Measurements from ENCODE around the gene WWTR1.

WWTR1 gene

DNA sequence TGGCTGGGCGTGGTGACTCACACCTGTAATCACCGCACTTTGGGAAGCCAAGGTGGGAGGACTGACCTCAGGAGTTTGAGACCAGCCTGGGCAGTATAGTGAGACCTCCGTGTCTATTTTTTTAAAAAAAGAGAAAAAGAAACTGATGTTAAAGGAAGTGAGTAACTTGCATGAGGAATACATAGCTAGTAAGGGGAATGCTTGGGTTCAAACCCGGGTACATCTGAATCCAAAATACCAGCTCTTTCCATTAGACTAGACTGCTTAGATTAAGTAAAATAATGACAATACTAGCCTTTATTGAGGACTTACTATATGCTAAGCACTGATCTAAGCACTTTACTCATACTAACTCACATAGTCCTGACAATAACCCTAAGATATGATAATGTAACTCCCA, 160.9 kb downstream of the WWTR1 start:
- ATAC-seq, result no peak
- DNase-seq, result no peak

GRCh38 chr3:149495581-149496125, 162.2 kb downstream of the WWTR1 start:
- ATAC-seq, result no peak
- DNase-seq, result no peak

- DNase-seq, result no peak
- ATAC-seq, result peak; percentile 63
Observed at GRCh38 chr3:149494759-149495580, 162.9 kb downstream of the WWTR1 start.

DNA sequence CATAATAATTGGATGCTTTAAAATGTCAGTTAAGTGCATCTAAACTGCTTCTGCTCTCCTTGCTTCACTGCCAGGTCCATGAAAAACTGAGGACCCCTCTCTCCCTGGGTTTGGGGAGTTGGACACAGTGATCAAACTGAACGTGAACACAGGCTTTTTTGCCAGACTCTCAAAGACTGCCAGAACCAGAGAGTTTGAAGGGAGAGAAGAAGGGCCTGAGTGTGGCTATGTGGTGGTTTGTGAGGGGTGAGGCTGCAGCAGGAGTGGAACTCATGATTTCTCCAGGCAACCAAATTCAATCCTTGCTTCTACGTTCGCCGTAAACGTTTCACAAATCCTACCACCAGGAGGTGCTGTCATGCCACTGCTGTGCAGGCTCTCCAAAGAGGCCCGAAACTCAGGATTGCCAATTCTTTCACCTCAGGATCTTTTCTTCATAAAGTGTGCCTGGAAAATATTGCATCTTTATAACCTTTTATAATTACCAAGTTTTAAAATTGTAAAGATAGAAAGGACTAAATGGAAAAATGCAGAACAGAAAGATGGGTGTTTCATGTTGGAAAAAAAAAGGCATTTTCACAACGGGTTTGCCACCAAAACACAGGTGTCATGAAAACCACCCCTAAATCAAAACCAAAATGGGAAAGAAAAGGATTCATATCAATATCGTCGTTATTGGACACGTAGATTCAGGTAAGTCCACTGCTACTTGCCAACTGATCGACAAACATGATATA, 163.6 kb downstream of the WWTR1 start:
- no peak for ATAC-seq
- peak; percentile 59 for DNase-seq

DNA sequence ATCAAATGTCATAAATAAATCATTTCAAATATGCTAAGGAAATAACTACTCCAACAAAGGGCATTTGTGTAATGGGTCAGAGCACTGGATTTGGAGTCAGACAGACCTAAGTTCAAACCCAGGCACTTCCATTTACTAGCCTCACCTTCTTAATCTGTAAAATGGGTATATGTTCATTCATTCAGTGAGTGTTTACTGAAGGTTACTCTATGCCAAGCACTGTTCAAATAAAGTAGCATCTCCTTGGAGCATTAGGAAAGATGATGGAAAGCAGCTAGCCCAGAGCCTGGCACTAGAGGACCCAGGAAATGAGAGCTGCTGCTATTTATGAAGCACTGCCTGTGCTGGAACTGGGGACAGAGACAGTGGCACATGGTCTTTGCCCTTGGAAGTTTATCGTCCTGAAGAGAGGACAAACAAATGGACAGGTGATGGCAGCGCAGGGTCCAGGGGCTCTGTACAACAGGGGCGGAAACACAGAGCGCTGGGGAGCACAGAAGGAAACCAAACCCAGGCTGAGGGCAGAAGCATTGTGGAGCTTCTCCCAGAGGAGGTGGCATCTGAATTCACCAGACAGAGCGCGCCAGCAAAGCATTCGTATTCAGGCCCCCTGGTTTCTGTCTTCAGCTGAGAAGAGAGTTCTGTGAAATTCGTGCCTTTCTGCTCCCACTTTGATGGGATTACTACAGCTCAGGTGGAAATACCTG, 164.4 kb downstream of the WWTR1 start:
- DNase-seq, result no peak
- ATAC-seq, result no peak

DNA sequence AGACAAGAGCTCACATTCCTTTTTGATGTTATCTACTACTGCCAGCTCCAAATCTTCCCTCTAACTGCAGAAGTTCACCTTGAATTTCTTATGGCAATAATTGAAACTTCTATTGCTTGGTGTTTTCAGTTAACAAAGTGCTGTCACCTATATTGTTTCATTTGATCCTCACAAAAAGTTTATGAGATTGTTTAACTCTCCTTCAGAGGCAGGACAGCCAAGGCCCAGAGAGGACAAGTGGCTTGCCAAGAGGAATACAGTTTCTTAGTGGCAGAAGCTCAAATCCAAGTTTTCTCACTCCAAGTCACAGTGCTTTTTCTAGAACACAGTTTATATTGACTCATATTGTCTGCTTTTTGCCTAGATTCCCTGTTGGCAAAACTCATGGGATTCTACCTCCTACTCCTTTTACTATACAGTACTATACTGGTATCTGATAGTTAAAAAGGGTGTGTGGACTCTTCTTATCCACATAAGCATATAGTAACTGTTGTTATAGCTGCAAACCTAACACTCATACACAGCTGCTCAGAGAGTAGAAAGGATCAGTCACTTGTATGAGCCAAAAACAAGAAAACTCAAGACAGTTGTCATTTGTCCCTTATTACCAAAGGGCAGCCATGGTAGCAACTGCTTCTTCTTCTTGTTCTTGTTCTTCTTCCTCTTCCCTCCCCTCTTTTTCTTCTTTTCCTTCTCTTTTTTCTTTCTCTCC, 167.4 kb downstream of the WWTR1 start:
- no peak for DNase-seq
- no peak for ATAC-seq

DNA sequence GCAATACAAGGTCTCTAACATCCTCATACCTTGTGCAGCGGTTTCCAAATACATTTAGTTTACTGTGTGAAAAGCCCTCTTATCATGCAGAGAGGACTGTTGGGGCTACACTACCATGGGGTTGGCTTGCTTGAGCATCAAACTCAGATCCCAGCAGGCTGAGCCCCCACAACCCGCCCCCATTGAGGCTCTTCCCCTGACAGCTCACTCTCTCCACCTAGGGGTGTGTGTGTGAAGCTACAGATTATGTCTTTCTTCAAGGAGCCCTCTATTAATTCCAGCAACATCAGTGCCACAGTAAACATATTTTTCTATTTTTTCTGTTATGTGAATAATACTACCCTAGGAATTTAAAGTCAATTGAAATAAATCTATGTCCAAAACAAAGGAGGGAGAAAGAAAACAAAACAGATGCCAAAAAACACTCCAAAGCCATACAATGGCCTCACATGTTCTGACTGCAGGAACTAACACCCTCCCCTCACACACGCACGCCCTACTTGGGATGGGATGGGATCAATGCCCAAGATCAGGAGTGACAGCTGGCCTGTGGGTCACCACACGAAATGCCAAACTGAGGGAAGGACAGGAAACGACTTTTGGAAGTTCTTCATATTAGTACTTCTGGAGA, 168.7 kb downstream of the WWTR1 start:
- ATAC-seq (peak; percentile 43), DNase-seq (no peak)

DNA sequence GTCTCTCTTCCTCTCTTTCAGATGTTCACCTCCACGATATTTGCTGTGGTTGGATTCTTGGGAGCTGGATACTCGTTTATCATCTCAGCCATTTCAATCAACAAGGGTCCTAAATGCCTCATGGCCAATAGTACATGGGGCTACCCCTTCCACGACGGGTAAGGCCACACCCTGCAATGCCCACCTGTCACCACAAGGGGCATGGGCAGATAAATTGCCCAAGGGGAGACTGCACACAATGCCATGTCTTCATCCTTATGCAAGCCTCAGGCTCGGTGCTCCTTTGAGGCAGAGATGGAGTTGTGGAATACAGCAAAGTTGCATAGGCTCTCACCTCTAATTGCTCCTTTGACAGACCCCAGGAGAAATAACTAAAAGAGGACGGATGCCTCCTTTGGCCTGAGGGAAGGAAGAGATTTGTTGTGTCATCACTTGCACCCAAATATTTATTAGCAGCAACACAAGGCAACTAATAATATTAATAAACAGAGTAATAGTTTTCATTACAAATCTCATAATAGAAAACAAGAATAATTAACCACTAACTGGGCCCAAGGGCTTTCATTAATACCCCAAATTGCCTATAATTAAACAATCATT, 170.1 kb downstream of the WWTR1 start:
- ATAC-seq (peak; percentile 40), DNase-seq (peak; percentile 54)

GRCh38 chr3:149486726-149487125, 171.1 kb downstream of the WWTR1 start:
- no peak for ATAC-seq
- no peak for DNase-seq

DNA sequence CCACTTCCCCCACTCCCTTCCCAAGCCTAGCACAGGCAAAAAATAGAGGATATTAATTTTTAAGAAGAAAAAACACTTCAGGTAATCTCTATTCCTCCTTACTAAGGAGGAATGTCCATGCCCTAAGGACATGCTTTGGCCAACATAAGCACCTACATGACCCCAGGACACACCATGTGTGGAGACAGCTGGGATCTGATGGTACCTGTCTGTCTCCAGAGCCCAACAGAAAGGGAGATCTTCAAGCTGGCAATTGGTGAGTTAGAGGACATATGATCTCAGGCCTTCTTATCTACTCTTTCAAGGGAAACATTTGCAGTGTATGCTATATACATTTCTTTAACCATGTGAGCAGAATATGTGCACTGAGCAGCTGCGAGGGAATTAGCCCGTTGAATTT, 176.3 kb downstream of the WWTR1 start:
- DNase-seq (no peak), ATAC-seq (no peak)

- ATAC-seq (no peak), DNase-seq (no peak)
Observed at GRCh38 chr3:149481056-149481455, 176.8 kb downstream of the WWTR1 start.

DNA sequence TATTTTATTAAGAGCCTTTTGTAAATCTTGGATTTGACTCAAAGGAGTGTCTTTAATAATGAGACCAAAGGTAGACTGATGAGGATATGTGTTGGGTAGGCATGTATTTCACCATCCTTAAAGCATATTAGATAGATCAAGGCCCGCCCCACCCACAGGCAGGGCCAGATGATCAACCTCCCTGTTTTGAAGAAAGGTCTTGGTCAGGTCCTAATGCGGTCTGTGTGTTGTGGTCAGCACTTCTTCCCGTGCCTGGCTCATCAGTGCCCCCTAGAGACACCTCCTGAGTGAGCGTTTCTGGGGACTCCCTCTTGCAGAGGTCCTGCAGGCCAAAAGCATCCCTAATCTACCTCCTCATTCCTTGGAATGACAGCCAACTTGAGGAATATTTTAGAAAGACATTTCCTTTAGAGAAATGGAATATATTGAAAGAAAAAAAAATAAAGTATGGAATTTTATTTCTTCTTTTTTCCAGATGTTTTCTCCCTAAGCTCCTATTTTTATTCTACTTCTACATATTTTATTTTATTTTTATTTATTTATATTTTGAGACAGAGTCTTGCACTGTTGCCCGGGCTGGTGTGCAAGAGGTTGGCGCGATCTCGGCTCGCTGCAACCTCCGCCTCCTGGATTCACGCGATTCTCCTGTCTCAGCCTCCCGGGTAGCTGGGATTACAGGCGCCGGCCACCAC, 177.4 kb downstream of the WWTR1 start:
- ATAC-seq, result peak; percentile 65
- peak; percentile 62 for DNase-seq

DNA sequence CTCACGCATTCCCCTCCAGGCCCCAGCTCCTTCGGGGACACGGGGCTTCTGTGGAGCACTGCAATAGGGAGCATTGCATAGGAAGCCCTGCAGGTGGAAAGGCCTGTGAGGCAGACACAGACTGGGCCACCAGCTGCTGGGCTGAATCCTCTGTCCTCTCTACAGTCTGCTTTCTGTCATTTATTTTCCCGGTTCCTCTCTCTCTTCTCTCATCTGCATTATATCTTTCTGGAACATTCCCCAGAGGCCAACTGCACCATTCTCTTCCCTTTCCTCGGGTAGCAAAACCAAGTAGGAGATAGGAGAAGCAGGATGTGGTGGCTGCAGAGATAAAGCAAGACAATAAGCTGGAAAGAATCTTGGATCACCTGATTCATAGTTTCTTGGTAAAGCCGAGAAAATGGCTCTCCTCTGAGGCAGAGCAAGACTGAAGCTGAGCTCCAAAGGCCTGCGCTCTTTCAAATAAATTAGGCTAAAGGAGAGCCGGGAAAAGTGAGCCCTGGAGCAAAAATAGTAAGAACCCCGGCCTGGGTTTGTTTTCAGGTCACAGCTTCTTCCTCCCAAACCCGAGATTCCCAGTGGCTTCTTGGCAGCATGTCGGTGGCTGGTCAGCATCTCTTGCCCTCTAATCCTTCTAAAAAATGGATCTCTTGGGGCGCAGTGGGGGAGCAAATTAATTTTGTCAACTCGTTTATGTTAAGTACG, 178.1 kb downstream of the WWTR1 start:
- DNase-seq (no peak), ATAC-seq (no peak)

GRCh38 chr3:149476225-149476624, 181.6 kb downstream of the WWTR1 start:
- DNase-seq, result no peak
- no peak for ATAC-seq

DNA sequence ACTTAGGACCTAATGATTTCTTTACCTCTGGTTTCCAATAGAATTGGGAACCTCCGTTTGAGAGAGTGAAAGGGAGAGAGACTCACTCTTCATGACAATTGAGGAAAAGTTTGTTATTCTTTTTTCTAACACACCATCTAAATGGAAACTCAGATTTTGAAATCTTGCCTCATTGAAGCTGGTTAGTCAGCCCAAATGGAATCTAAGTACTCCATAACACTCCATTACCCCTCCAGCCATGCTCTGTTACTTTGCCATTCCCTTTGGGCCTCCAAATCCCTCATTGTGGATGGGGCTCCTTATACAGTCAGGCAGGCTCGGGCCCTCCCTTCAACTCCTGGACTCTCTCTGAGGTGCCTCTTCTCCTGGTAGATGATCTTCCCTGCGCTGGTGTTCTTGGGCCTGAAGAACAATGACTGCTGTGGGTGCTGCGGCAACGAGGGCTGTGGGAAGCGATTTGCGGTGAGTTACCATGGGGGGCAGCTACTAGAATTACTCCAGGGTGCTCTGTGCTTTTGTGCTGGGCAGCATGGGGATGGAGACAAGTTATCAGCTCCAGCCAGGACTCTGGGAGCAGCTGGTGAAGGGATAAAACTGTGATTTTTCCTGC, 182.3 kb downstream of the WWTR1 start:
- ATAC-seq, result no peak

GRCh38 chr3:149474250-149474817, 183.5 kb downstream of the WWTR1 start, which contains the start of gene TM4SF4:
TSS of gene TM4SF4 (plus strand) at chr3:149474697. CDS start at chr3:149474878, 181 bp downstream.
- ATAC-seq (no peak), DNase-seq (no peak)

More for the DNA sequence above, 182.3 kb downstream of the WWTR1 start:
- no peak for DNase-seq

DNA sequence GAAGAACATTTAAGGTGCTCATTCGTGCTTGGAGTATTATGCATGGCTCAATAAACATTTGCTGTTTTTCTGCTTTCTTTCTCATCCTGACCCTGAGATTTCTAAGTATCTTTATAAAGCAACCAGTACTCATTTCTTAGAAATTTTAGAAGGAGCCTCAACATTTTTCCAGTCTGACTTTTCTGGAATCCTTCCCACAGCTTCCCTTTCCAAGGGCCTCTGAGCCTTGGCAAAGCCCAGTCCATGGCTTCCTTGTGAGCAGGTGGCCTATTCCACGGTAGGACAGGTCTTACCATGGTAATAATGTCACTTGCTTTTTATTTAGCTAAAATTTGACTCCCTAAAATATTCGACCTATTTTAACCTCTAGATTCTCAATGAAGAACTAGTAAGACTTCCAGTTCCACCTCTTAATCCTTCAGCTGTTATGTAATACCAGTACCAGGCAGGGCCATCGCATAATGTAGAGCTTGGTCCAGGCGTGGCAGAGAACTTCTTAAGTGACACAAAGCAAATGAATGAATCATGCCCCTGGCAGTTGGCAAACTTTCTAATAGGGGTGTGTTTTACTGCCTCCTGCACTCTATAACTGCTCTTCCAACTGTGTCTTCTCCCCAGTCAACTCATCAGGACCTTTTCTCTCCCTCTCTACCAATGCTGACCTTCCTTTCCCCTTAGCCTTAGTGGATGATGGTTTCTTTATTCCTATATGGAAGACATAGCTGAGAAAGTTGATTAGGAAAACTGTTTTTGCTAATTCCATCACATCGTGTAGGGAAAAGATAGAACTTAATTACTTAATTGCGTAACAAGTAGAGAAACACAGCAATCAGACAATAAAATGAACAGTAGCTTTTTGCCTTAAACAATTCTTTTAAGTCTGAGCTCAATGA, 184.2 kb downstream of the WWTR1 start:
- no peak for ATAC-seq

More for the DNA sequence above, 184.2 kb downstream of the WWTR1 start:
- no peak for DNase-seq

Measured in stimulated activated naive CD8-positive, alpha-beta T cell treated with anti-CD3 and anti-CD28 coated beads, Interleukin-15, Interleukin-2, amounts not matched to agents 100 U/mL and 50 U/mL, for 24 hours (primary cell).